K562 (cell line): ENCODE results near the gene NDOR1. TPM values are rescaled to one million over a fixed set of nuclear protein-coding genes. Genes with fewer than 3 reads are reported as not detected.

Experiments used
- ARID1B ChIP-seq: fragments of 450-650 bp; IDR thresholded peaks from 2 replicates; pipeline ENCODE4 v1.6.1; 2016; ENCODE audit warnings: antibody characterized with exemption, mild to moderate bottlenecking, inconsistent platforms
- BRD4 ChIP-seq: fragments of 200-600 bp; sonication (generic); IDR thresholded peaks from 2 replicates; pipeline ENCODE4 v1.6.1; 2017; ENCODE audit warnings: inconsistent platforms
- EGR1 ChIP-seq: fragments of 450-650 bp; conservative IDR thresholded peaks from 2 replicates; pipeline ENCODE4 v1.6.1; 2017; ENCODE audit warnings: mild to moderate bottlenecking
- MAFG ChIP-seq: fragments of 450-650 bp; conservative IDR thresholded peaks from 2 replicates; pipeline ENCODE4 v1.6.1; 2016; ENCODE audit warnings: missing genetic modification characterization, missing compliant biosample characterization
- MTA2 ChIP-seq: fragments of 450-650 bp; IDR thresholded peaks from 2 replicates; pipeline ENCODE4 v1.6.1; 2016; ENCODE audit warnings: low read depth
- PKNOX1 ChIP-seq: fragments of 450-650 bp; IDR thresholded peaks from 2 replicates; pipeline ENCODE4 v1.6.1; 2016
- SIN3A ChIP-seq, 2 experiments: fragments of 150-350 bp in 1 of 2; IDR thresholded peaks; 2 replicates each; pipeline ENCODE4 v1.6.1; 2011 to 2016; ENCODE audit warnings: borderline replicate concordance in 2 of 2, low read depth in 2 of 2, low read length in 2 of 2, mild to moderate bottlenecking in 2 of 2, moderate library complexity in 2 of 2; ENCODE audit not compliant: control insufficient read depth in 1 of 2
- TAL1 ChIP-seq: fragments of 450-650 bp; IDR thresholded peaks from 2 replicates; pipeline ENCODE4 v1.6.1; 2016; ENCODE audit warnings: mild to moderate bottlenecking
- TFAP4 ChIP-seq: sonication (generic); formaldehyde crosslinking; IDR thresholded peaks from 2 replicates; pipeline ENCODE4 v1.8.0; 2022; ENCODE audit warnings: missing genetic modification reagents, mild to moderate bottlenecking, moderate library complexity, borderline replicate concordance
- TFE3 ChIP-seq: fragments of 450-650 bp; formaldehyde crosslinking; IDR thresholded peaks from 2 replicates; pipeline ENCODE4 v1.4.0; 2020; ENCODE audit warnings: mild to moderate bottlenecking, mixed read lengths
- TRIM24 ChIP-seq, 2 experiments: fragments of 450-650 bp; IDR thresholded peaks; 2 replicates each; pipeline ENCODE4 v1.6.1; 2016
- USF1 ChIP-seq: sonication (generic); formaldehyde crosslinking; IDR thresholded peaks from 2 replicates; pipeline ENCODE4 v1.9.0; 2022; ENCODE audit warnings: mild to moderate bottlenecking, missing genetic modification reagents
- ZNF561 ChIP-seq: fragments of 450-650 bp; formaldehyde crosslinking; conservative IDR thresholded peaks from 2 replicates; pipeline ENCODE4 v1.4.0; 2020; ENCODE audit warnings: mild to moderate bottlenecking, moderate library complexity
- polyA plus RNA-seq, 8 experiments: library from polyadenylated mRNA; depleted of rRNA in 4 of 8; stranded (reverse) in 5 of 8; unstranded in 3 of 8; fragments of >200 nt; fragmentation: Nextera tagmentation in 2 of 8; fragmentation: Illumina TruSeq in 1 of 8; extraction: Ambion mirVana in 2 of 8; extraction: Trizol in 1 of 8; gene quantifications; 2 replicates each; pipeline versions ENCODE4 v1.2.1 to v1.2.3, GENCODE V29; 2011 to 2014; ENCODE audit warnings: inconsistent platforms in 1 of 8, missing spikeins in 1 of 8
- total RNA-seq, 7 experiments: library from RNA; depleted of rRNA in 6 of 7; stranded (reverse); fragments of >200 nt in 6 of 7; fragmentation: Illumina TruSeq in 2 of 7; extraction: Trizol in 2 of 7; gene quantifications; 2 replicates each; pipeline versions ENCODE4 v1.2.1 to v1.2.3, GENCODE V29; 2011 to 2021; ENCODE audit warnings: low replicate concordance in 1 of 7
- TF ChIP-seq, protein P1 (sequence below), 2 experiments: fragments of 450-650 bp; conservative IDR thresholded peaks; 2 replicates each; pipeline ENCODE4 v1.6.1; 2017; ENCODE audit warnings: mild to moderate bottlenecking in 2 of 2, moderate library complexity in 2 of 2
- TF ChIP-seq, protein P2 (sequence below): sonication (generic); formaldehyde crosslinking; IDR thresholded peaks from 2 replicates; pipeline ENCODE4 v1.8.0; 2022; ENCODE audit warnings: mild to moderate bottlenecking, missing genetic modification reagents

NDOR1 gene
- total and polyA plus RNA-seq, 9 of the 15 experiments (the other 6 are each of a cell fraction or from before 2014, with no cell fraction given), result 0.06 to 36.9 (median 6.9) TPM

DNA sequence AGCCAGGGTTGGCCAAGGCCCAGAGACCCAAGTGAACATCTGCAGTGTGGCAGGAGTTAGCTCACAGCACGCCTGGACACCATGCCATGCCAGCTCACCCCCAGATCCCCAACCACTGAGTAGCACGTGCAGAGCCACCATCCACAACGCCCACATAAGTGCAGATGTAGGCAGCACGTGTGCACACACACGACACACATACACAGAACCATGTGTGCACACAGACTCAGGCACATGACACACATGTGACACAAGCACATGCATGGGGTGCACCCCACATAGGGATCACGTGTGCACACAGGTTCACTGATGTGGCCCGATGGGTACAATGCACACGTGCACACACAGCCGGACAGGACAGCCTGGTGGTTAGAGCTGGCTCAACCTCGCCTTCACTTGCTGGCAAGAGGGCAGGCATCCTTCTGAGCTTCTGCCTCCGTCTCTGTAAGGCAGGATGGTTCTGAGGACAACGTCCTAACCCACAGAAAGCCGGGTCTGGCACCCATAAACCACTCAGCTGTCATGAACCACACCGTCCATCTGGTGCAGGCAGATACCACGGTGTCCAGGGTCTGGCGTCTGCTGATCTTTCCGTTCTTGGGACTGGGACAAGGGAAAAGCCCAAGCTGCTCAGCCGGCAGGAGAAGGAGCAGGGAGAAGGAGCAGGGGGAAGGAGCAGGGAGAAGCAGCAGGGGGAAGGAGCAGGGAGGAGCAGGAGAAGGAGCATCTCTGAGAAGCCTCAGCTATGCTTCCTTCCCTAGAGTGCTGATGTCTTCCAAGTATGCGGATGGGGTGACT, 47.7 kb upstream of the NDOR1 start (continued):
- peak; percentile 44; the same call in 1 of the 2 replicates for TF ChIP-seq PKNOX1
- TF ChIP-seq EGR1, result peak; percentile 34; the same call in 1 of the 2 replicates
- TF ChIP-seq, protein P1, sequence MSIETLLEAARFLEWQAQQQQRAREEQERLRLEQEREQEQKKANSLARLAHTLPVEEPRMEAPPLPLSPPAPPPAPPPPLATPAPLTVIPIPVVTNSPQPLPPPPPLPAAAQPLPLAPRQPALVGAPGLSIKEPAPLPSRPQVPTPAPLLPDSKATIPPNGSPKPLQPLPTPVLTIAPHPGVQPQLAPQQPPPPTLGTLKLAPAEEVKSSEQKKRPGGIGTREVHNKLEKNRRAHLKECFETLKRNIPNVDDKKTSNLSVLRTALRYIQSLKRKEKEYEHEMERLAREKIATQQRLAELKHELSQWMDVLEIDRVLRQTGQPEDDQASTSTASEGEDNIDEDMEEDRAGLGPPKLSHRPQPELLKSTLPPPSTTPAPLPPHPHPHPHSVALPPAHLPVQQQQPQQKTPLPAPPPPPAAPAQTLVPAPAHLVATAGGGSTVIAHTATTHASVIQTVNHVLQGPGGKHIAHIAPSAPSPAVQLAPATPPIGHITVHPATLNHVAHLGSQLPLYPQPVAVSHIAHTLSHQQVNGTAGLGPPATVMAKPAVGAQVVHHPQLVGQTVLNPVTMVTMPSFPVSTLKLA (conservative IDR thresholded peaks at IDR 0.05), result peak in 1 of 2 experiments; percentile 76; a peak in 3 of 4 replicates
- TF ChIP-seq SIN3A (IDR thresholded peaks at IDR 0.05; ENCODE audit: borderline replicate concordance in 2 of 2, control insufficient read depth in 1 of 2, low read depth in 2 of 2, low read length in 2 of 2), result 0 out of 4 replicates have a peak, but pooled peaks of 1 of the 2 experiments have one; percentile 5
- TF ChIP-seq BRD4, result no peak
- TF ChIP-seq TRIM24 (IDR thresholded peaks at IDR 0.05), result no peak
- TF ChIP-seq MAFG (tag), result no peak
- TF ChIP-seq MTA2, result peak; percentile 51; the same call in 1 of the 2 replicates
- TF ChIP-seq ZNF561 (CRISPR knock-in tag), result no peak
- peak; percentile 64; the same call in 1 of the 2 replicates for TF ChIP-seq TFAP4 (CRISPR knock-in tag)
- TF ChIP-seq ARID1B, result peak; percentile 85
- TF ChIP-seq USF1 (CRISPR knock-in tag), result peak; percentile 89
- TF ChIP-seq TFE3, result peak; percentile 53
- TF ChIP-seq, protein P2, sequence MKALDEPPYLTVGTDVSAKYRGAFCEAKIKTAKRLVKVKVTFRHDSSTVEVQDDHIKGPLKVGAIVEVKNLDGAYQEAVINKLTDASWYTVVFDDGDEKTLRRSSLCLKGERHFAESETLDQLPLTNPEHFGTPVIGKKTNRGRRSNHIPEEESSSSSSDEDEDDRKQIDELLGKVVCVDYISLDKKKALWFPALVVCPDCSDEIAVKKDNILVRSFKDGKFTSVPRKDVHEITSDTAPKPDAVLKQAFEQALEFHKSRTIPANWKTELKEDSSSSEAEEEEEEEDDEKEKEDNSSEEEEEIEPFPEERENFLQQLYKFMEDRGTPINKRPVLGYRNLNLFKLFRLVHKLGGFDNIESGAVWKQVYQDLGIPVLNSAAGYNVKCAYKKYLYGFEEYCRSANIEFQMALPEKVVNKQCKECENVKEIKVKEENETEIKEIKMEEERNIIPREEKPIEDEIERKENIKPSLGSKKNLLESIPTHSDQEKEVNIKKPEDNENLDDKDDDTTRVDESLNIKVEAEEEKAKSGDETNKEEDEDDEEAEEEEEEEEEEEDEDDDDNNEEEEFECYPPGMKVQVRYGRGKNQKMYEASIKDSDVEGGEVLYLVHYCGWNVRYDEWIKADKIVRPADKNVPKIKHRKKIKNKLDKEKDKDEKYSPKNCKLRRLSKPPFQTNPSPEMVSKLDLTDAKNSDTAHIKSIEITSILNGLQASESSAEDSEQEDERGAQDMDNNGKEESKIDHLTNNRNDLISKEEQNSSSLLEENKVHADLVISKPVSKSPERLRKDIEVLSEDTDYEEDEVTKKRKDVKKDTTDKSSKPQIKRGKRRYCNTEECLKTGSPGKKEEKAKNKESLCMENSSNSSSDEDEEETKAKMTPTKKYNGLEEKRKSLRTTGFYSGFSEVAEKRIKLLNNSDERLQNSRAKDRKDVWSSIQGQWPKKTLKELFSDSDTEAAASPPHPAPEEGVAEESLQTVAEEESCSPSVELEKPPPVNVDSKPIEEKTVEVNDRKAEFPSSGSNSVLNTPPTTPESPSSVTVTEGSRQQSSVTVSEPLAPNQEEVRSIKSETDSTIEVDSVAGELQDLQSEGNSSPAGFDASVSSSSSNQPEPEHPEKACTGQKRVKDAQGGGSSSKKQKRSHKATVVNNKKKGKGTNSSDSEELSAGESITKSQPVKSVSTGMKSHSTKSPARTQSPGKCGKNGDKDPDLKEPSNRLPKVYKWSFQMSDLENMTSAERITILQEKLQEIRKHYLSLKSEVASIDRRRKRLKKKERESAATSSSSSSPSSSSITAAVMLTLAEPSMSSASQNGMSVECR (CRISPR knock-in tag), result peak; percentile 46; the same call in 1 of the 2 replicates
- peak; percentile 81 for TF ChIP-seq TAL1
